Activated CD8-positive, alpha-beta memory T cell treated with anti-CD3 and anti-CD28 coated beads for 24 hours (primary cell): Measurements from ENCODE around the gene ANKS3.
A peak's percentile ranks its signal among the peaks of the same experiment; 100 is the strongest.

Source experiments
- DNase-seq: peaks from one replicate; pipeline ENCODE4 v3.0.0-alpha.2; 2020

ANKS3 gene

GRCh38 chr16:4683255-4684057, 50.6 kb downstream of the ANKS3 start:
- DNase-seq = no peak

GRCh38 chr16:4682616-4683254, 51.3 kb downstream of the ANKS3 start:
- DNase-seq = peak; percentile 73

DNA sequence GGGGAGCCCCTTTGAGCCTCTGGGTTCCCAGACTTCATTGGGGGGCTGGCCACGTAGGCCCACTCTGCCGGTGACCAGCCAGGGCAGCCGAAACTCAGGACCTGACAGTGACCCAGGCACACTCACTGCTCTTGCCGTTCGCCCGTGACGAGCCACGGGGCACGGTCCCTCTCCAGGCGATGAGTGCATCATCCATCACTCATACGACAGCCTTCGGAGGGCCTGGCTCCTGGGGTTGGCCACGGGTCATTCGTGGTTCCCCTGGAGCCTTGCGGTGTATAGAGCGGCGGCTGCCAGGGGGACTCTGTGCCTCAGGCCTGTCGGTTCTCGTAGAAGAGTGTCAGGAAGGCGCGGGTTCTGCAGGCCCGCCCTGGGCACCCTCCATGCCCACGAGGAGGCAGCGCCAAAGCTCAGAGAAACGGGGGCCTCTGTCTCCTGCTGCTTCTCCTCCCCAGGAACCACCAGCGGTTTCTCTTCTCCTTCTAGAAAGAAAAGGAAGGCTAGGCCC, 51.9 kb downstream of the ANKS3 start:
- DNase-seq = no peak

DNA sequence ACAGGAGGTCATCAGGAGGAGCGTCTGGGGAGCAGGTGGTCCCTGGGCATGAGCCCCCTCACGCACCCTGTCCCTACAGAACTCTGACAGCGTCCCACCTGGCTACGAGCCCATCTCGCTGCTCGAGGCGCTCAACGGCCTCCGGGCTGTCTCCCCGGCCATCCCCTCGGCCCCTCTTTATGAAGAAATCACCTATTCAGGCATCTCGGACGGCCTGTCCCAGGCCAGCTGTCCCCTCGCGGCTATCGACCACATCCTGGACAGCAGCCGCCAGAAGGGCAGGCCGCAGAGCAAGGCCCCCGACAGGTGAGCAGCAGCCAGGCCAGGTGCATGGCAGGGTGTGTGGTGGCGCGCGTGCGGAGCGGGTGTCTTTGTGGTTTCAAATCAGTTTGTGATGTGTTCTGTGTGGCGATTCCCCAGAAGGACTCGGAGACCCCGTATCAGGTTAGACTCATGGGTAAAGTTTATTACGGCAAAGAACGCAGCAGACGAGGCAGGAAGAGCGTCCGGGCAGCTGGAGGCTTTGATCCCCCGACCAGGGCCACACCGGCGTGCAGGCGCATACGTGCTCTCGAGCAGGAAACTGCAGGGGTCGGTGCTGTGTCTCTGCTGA, 52.5 kb downstream of the ANKS3 start:
- DNase-seq = no peak

DNA sequence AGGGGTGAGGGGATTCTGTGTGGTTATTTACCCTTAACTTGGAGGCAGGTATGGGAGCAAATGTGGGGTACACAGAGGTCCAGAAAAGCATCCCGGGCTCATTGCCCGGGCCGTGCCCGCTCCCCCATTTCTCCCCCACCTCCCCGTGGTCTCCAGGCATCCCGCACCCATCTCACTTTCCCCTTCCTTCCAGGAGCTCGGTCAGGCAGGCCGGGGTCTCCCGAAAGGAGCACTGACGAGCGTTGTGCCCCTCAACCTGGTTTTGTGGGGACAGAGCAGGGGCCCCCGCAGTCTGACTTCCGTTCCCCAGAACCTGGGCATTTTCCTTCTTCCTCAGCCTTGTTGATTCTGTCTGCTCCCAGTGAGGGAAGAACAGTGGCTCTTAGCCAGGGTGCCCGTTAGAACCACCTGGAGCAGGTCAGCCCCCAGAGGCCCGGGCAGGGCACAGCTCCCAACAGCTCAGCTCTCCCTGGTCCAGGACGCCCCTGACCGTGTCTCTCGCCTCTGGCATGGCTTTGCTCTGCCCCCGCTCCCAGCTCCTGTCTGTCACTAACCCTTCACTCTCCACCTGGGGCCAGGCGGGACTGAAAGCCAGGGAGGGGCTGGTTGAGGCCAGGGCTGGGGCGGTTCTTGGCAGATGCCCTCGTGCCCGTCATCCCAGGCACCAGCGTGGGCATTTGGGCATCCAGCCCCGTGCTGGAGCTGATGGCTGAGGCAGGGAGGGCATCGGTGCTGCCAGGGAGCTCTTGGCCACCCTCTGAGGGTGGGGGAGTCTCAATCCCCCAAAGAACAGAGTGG, 53.2 kb downstream of the ANKS3 start:
- DNase-seq = no peak

DNA sequence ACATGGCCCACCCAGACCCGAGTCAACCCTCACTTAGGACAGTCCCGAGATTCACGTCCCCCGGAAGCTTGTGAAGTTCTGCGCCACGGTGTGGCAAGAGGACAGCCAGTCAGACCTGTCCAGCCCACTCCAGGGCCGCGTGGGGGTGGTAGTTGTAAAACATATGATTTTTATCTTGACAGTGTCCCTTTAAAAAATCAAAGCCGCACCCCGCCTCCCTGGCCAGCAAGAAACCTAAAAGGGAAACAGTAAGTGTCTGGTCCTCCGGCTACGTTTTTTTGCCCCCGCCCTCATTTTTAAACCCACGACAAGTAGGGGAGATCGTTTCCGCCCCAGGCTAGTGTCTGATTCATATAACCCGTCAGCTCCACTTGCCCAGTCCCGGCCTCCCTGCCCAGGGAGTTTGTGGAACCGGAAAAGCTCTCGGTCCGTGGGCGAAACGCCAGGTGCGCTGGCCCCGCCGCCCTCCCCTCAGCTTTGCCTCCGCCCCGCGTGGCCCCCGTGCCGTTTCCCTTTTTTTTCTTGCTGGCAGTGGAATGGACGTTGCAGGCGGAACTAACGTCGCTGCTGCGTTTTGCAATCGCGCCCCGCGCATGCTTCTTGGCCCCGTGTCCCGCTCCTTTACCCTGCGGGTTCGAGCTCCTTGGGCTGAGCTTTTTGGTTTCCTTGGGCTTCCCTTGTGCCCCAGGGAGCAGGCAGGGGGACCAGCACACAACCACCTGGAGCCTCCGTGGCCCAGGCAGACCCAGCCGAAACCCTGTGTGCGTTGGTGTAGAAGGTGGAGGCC, 54.0 kb downstream of the ANKS3 start:
- DNase-seq = no peak

DNA sequence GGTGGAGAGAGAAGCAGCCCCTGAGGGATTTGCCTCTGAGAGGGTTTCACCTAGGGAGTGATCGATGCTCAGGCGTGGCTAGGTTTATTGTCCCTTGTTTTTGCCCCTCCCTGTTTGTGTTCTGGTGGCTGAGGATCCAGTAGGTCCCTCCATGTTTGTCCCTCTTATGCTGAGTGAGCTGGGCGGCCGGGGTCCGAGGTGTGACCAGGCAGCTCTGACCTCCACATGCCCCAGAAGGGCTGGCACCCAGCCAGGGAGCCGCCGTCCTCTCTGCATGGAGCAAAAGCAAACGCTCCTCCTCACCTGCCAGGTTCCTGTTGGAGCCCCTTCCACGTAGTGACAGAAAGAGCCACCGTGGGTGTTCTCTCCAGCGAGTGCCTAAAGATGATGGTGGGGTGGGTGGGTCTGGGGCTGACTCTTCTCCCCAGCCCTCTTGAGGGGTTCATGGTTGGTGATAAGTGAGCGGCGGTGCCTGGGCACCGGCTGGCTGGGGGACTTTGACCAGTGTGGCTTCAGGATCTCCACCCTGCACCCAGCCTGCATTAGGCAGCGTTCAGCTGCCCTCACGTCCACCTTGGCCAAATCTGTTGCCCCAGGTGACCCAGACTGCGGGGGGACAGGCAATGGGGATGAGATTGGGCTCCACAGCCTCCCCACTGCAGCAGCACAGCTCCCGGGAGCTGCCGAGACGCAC, 54.8 kb downstream of the ANKS3 start:
- DNase-seq = no peak

- DNase-seq = no peak
These were observed 55.5 kb downstream of the ANKS3 start for GRCh38 chr16:4678596-4678995.

DNA sequence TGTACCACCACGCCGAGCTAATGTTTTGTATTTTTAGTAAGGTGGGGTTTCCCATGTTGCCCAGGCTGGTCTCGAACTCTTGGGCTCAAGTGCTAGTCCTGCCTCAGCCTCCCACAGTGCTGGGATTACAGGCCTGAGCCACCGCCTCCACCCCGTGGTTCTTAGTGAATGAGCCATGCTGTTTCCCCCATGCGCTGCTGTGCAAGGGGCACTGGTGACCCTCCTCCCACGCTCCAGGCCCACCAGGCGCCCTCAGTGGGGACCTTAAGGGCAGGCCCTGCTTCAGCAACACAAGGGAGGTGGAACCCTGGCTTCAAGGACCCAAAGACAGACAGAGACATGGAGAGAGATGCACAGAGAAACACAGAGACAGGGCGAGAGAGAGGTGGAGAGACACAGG, 56.1 kb downstream of the ANKS3 start:
- DNase-seq = no peak

DNA sequence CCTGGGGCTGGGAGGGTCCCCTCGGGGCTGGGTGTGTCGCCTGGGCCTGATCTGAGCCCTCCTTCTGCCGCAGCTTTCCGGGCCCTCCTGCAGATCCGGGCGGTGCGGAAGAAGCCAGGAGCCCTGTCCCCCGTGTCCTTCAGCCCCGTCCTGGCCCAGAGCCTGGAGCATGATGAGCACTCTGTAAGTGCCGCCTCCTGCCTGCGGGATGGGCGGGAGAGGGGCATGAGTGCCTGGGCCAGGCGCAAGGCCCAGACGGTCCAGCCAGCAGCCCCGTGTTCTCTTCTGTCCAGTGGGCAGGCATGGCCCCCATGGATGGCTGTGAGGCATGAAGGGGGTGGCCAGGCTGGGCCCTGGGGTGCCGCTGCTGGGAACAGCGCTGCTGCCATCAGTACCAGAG, 56.7 kb downstream of the ANKS3 start:
- no peak for DNase-seq

DNA sequence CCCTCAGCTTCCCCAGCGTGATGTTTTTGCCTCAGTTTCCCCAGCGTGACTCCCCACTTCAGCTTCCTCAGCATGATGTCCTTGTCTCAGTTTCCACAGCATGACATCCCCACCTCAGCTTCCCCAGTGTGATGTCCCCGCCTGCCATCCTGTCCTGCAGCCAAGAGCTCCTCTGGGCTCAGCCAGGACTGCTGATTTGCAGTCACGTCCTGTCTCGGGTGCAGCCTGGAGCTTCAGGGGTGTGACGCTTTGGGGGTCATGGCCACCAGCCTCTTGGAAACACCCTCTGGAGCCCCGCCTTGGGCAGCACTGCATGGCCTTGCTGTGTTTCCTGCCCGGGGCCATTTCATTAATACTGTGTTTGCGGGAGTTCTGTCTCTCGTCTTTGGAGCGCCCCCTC, 57.2 kb downstream of the ANKS3 start:
- DNase-seq = no peak

GRCh38 chr16:4675864-4676786, 57.9 kb downstream of the ANKS3 start:
- DNase-seq = peak; percentile 82

DNA sequence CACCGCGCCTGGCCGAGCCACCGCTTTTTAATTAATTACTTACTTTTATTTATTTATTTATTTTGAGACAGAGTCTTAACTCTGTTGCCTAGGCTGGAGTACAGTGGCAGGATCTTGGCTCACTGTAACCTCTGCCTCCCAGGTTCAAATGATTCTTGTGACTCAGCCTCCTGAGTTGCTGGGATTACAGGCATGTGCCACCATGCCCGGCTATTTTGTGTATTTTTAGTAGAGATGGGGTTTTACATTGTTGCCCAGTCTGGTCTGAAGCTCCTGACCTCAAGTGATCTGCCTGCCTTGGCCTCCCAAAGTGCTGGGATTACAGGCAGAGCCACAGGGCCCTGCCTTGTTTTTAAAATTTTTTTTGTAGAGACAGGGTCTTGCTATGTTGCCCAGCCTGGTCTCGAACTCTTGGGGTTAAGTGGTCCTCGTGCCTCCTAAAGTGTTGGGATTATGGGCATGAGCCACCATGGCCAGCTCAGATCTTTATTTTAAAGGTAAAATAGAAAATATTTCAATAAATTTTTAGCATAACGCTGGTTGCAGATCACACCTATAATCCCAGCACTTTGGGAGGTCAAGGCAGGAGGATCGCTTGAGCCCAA, 59.0 kb downstream of the ANKS3 start:
- DNase-seq = no peak

DNA sequence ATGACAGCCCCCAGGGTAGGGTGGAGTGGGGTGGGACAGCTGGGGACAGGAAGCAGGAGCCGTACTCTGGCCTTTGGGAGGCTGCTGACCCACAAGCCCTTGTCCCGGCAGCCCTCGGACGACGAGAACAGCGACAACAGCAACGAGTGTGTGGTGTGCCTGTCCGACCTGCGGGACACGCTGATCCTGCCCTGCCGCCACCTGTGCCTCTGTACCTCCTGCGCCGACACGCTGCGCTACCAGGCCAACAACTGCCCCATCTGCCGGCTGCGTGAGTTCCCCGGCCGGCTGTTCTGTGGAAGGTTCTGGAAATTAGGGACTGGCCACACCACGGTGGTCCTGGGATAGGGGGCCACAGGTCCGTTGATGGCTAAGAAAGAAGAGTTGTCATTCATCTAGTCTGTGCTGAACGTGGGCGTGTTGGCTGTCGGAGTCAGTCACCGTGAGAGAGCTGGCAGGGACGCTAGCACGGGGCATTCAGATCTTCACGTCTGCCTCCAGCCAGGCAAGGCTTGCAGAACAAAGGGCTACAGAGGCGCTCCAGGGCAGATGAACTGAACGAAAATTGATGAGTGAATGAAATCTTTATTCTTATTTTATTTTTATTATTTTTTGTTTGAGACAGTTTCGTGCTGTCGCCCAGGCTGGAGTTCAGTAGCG, 60.6 kb downstream of the ANKS3 start:
- DNase-seq = no peak

DNA sequence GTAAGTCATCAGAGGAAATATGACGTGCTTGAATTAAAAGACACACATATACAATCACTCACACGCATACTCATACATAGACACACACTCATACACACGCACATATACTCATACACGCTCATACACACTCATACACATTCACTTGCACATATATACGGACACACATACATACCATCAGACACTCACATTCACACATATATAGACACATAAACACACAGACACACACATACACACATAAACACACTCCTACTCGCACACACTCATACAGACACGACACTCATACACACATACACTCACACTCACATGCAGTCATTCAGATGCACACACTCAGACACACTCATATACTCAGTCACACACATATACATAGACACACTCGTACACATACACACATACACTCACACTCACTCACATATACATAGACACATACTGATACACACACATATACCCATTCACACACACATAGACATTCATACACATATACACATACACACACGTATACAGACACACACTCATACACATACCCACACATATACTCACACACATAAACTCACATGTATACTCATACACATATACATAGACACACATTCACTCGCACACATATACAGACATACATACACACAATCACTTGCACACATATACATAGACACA, 65.6 kb downstream of the ANKS3 start:
- DNase-seq = no peak

DNA sequence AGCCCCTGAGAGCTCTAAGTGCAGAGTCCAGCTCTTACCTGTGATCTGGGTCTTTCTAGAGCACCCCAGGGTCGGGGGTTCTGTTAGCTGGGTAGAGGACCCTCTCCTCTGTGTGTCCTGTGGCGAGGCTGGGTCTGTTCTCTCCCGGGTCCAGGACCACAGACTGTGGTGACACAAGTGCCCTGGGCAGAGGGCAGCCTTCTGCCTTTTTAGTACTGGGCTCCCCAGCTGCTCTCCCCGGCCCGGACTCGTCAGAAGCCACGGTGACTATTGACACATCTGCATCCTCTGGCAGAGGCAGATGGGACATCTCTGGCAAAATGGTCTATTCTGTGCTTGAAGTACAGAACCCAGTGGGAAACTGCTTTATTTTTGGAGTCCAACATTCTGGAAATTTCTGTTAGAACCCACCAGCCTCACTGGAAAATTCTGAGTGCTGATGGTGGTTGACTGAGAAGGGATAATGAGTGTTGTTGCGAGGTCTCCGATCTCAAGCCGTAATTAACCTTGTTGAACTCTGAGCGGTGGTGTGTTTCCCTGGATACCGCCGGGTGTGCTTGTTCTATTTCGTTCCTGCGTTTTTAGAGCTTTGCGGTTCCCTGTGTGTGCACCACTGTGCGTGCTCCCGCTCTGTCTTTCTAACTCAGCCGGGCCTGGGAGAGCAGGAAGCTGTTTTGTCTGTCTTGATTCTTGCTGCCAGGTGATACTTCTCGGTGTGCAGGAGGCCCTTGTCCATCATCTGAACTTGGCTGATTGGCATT, 66.7 kb downstream of the ANKS3 start:
- no peak for DNase-seq

DNA sequence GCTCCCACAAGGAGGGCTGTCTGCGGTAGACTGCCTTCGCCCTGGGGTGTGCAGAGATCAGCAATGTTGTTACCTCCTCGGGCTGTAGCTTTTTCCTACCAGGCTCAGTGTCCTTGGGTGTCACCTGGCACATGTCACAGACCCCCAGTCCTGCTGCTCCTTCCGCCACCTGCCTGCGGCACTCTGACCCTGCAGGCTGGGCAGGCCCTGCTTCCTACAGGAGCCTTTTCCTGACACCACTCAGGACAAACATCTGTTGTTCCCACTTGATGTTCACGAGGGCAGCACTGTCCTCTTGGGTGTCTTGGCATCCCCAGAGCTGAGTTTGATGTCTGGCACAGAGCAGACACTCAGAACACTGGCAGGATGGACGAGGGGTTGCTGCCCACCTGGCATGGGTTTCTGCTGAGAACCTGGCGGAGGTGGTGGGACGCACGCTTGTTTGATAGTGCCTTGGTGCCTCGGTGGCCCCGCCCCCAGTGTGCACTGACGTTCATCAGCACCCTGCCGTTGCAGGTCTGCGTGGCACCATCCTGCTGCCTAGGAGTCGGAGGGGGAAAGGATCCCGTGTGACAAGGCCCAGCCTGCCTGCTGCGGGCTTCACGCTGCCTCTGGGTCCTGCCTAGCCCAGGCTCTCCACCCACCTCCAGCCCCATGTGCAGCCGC, 67.4 kb downstream of the ANKS3 start:
- no peak for DNase-seq
